Measurements from ENCODE around the gene SYTL3. TPM values are rescaled to one million over a fixed set of nuclear protein-coding genes. Genes with fewer than 3 reads are reported as not detected.

The SYTL3 gene
- total and polyA plus RNA-seq, 7 donors = 1.7 to 17.3 (median 4.1) TPM

- Histone ChIP-seq H3K4me3 (no peak overlapping the region), H3K9me3 (no peaks in the 10 kb centered on the region), H3K4me1 (peaks cover 12% of the 10 kb centered on the region), H3K27me3 (ENCODE audit: insufficient read depth in 3 of 3, low read length in 2 of 3) (no peaks in the 10 kb centered on the region), H3K36me3 (ENCODE audit: insufficient read depth in 1 of 2, low read depth in 1 of 2) (peaks cover 0 to 51% of the 10 kb centered on the region in 2 donors), H3K27ac (peak overlapping the region; percentile 30)
- 92 to 95% (median 94%) methylated on average over 25 of the region's 25 CpGs for WGBS, 3 donors
- DNase-seq = no peak
- no peak for ATAC-seq
- no peak for TF ChIP-seq CTCF (IDR thresholded peaks at IDR 0.05)
- intact Hi-C loops (cut with DNase I) = loop anchor here in 1 of 2 donors (10.0 kb wide), 1 partner anchor 490 kb away; no protein-coding TSS in a partner anchor
Measured at GRCh38 chr6:158624684-158625682, 24.9 kb upstream of the SYTL3 start.

- peaks cover 0 to 44% of the 10 kb centered on the region in 2 donors for H3K36me3 ChIP-seq (ENCODE audit: insufficient read depth in 1 of 2, low read depth in 1 of 2)
- no peak for TF ChIP-seq CTCF (IDR thresholded peaks at IDR 0.05)
Measured at GRCh38 chr6:158625881-158626305, 24.0 kb upstream of the SYTL3 start.

GRCh38 chr6:158626360-158627167 lies 23.3 kb upstream of the SYTL3 start:
- H3K27me3 ChIP-seq (ENCODE audit: insufficient read depth in 3 of 3, low read length in 2 of 3) = no peaks in the 10 kb centered on the region
- 87 to 91% (median 90%) methylated on average over 6 of the region's 6 CpGs for WGBS, 3 donors
- ATAC-seq (no peak), DNase-seq (no peak)
- no peak for TF ChIP-seq CTCF (IDR thresholded peaks at IDR 0.05)
- peaks cover 0 to 38% of the 10 kb centered on the region in 2 donors for H3K36me3 ChIP-seq (ENCODE audit: insufficient read depth in 1 of 2, low read depth in 1 of 2)
- H3K4me3 ChIP-seq = no peak overlapping the region
- H3K4me1 ChIP-seq = peaks cover 19% of the 10 kb centered on the region
- no peak overlapping the region for H3K27ac ChIP-seq
- H3K9me3 ChIP-seq = no peaks in the 10 kb centered on the region
- intact Hi-C loops (cut with DNase I) = loop anchor here in 1 of 2 donors (10.0 kb wide), 1 partner anchor 488 kb away; no protein-coding TSS in a partner anchor

More at GRCh38 chr6:158625881-158626305, 24.0 kb upstream of the SYTL3 start:
- WGBS, 3 donors = 76 to 89% (median 83%) methylated on average over 15 of the region's 15 CpGs
- intact Hi-C loops (cut with DNase I) = loop anchor here in 1 of 2 donors (10.0 kb wide), 1 partner anchor 489 kb away; no protein-coding TSS in a partner anchor
- Histone ChIP-seq H3K4me3 (no peak overlapping the region), H3K9me3 (no peaks in the 10 kb centered on the region), H3K27me3 (ENCODE audit: insufficient read depth in 3 of 3, low read length in 2 of 3) (no peaks in the 10 kb centered on the region), H3K4me1 (peaks cover 12% of the 10 kb centered on the region), H3K27ac (no peak overlapping the region)
- DNase-seq (no peak), ATAC-seq (no peak)

GRCh38 chr6:158627168-158627939 lies 22.5 kb upstream of the SYTL3 start:
- no peak overlapping the region for H3K27ac ChIP-seq
- intact Hi-C loops (cut with DNase I) = loop anchor here in 1 of 2 donors (10.0 kb wide), 1 partner anchor 487 kb away; no protein-coding TSS in a partner anchor
- 92 to 94% (median 94%) methylated on average over 20 of the region's 20 CpGs for WGBS, 3 donors

More at GRCh38 chr6:158627168-158627939, 22.5 kb upstream of the SYTL3 start:
- DNase-seq (no peak), ATAC-seq (no peak)
- Histone ChIP-seq H3K4me3 (no peak overlapping the region), H3K27me3 (ENCODE audit: insufficient read depth in 3 of 3, low read length in 2 of 3) (no peaks in the 10 kb centered on the region), H3K4me1 (peaks cover 27% of the 10 kb centered on the region), H3K36me3 (ENCODE audit: insufficient read depth in 1 of 2, low read depth in 1 of 2) (peaks cover 0 to 30% of the 10 kb centered on the region in 2 donors), H3K9me3 (no peaks in the 10 kb centered on the region)
- no peak for TF ChIP-seq CTCF (IDR thresholded peaks at IDR 0.05)

Data from psoas muscle (tissue), 8 donors.